MCF 10A (cell line): Measurements from ENCODE around the gene VPS39. TPM values are rescaled to one million over a fixed set of nuclear protein-coding genes. Genes with fewer than 3 reads are reported as not detected.

ENCODE experiments used
- BruUV-seq: library from RNA; stranded (reverse); fragments of 400-500 nt; replicated peaks from 2 replicates; lab custom pipeline; 2021; lab: Mats Ljungman, UMichigan
- CTCF ChIA-PET: fragments of 300-600 bp; sonication (Branson Sonifier 250); formaldehyde crosslinking; extraction: SDS; loops from one replicate; lab custom pipeline; 2021; ENCODE audit warnings: antibody characterized with exemption, inconsistent platforms; lab: Yijun Ruan, JAX
- POLR2A ChIA-PET: fragments of 300-600, 350-650 bp; sonication (Branson Sonifier 250); formaldehyde crosslinking; extraction: SDS; loops from one replicate; lab custom pipeline; 2020; ENCODE audit warnings: antibody characterized with exemption, inconsistent platforms; lab: Yijun Ruan, JAX
- DNase-seq: peaks from one replicate; pipeline ENCODE4 v3.0.0-alpha.2; 2018; ENCODE audit not compliant: unreplicated experiment
- H3K27ac Mint-ChIP-seq: one replicate; pipeline ENCODE4 v1.8.0; 2022; ENCODE audit warnings: mild to moderate bottlenecking, low read depth, mixed read lengths; ENCODE audit not compliant: unreplicated experiment
- H3K27me3 Mint-ChIP-seq: one replicate; pipeline ENCODE4 v1.8.0; 2022; ENCODE audit warnings: mixed read lengths; ENCODE audit not compliant: insufficient read depth, unreplicated experiment
- H3K36me3 Mint-ChIP-seq: one replicate; pipeline ENCODE4 v1.8.0; 2022; ENCODE audit warnings: mild to moderate bottlenecking, moderate library complexity, mixed read lengths; ENCODE audit not compliant: insufficient read depth, unreplicated experiment
- H3K4me1 Mint-ChIP-seq: one replicate; pipeline ENCODE4 v1.8.0; 2022; ENCODE audit warnings: mixed read lengths; ENCODE audit not compliant: insufficient read depth, unreplicated experiment
- H3K4me3 Mint-ChIP-seq: one replicate; pipeline ENCODE4 v1.8.0; 2022; ENCODE audit warnings: mild to moderate bottlenecking, moderate library complexity, mixed read lengths; ENCODE audit not compliant: unreplicated experiment
- H3K9me3 Mint-ChIP-seq: one replicate; pipeline ENCODE4 v1.8.0; 2022; ENCODE audit warnings: mixed read lengths; ENCODE audit not compliant: unreplicated experiment
- CTCF ChIP-seq: fragments of 200-600 bp; IDR thresholded peaks from one replicate; pipeline ENCODE4 v1.8.0; 2022; ENCODE audit warnings: antibody characterized with exemption, mild to moderate bottlenecking; ENCODE audit not compliant: unreplicated experiment
- intact Hi-C: fragments of 100-400 bp; cut with micrococcal nuclease; formaldehyde crosslinking; loops from 2 replicates; pipeline ENCODE4 v1.14.1; 2022
- total RNA-seq: library from RNA; stranded (reverse); gene quantifications from 2 replicates; pipeline ENCODE4 v1.2.3, GENCODE V29; 2022

VPS39 gene
- total RNA-seq, 1 experiment from 2014 or later = 47.1 TPM

DNA sequence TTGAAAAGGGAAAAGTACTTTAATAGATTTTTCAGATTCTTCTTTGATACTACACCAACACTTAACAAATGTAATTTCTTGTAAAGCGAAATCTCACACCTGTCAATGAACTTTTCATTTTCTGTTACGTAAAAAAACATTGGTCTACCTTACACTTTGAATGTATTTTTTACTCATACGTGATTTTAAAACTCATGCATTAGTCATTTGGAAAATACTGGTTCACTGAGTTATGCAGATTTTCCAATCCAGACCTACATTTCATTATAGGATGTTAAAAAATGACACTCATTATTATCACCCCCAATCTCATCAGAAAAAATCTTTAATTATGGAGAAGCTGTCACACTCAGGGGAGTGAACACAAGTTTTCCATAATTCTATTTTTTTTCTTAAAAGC lies 14.7 kb downstream of the VPS39 start:
- no peaks in the 10 kb centered on the region for H3K4me1 Mint-ChIP-seq
- H3K27me3 Mint-ChIP-seq = no peaks in the 10 kb centered on the region
- ChIA-PET CTCF (no interaction called here), POLR2A (interaction anchor here (0.6 to 3.6 kb wide), 4 partner anchors 9 to 888 kb away, joined by 3 to 17 read pairs (median 4); partner anchors contain the start of genes GANC, TMEM87A and VPS39)
- H3K9me3 Mint-ChIP-seq = no peaks in the 10 kb centered on the region
- no peak overlapping the region for H3K27ac Mint-ChIP-seq
- no peak overlapping the region for H3K4me3 Mint-ChIP-seq
- no TSS peak for BruUV-seq
- peaks cover 76% of the 10 kb centered on the region for H3K36me3 Mint-ChIP-seq
- DNase-seq = no peak
- intact Hi-C loops = no loop called here
- TF ChIP-seq CTCF = no peak

DNA sequence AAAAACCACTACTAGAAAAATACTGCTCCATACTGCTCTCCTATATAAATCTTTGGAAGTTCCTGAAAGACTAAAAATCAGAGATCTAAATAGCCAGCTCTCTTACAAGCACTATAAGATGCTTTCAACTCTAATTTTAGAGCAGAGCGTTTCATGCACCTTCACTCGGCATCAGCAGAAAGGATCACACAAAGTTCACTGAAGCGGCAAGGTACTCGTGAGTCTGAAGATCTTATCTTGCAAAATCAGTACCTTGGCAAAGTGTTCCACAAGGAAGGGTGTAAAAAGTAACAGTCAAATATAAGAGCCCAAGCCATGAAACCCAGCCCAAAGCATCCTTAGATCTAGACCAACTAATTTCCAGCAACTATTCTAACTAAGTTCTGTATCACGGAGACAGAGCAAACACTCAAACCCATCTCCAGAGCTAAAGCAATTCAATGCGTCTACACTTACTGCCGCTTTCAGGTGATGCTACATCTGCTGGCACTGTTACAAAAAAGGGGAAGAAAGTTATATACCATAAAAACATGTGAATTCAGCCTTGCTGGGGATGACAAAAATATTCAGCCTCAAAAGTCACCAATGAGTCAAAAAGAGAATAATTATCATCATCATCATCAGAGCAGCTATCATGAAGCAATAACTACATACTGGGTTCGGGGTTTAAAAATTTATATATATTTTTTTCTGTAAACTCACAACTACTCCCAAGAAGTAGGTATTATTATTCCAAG lies 16.3 kb downstream of the VPS39 start:
- Mint-ChIP-seq H3K9me3 (no peaks in the 10 kb centered on the region), H3K27ac (no peak overlapping the region), H3K36me3 (peaks cover 76% of the 10 kb centered on the region), H3K4me3 (no peak overlapping the region), H3K27me3 (no peaks in the 10 kb centered on the region), H3K4me1 (no peaks in the 10 kb centered on the region)
- DNase-seq = no peak
- intact Hi-C loops = no loop called here
- BruUV-seq = no TSS peak
- TF ChIP-seq CTCF = no peak
- ChIA-PET POLR2A (interaction anchor here (3.6 kb wide), 1 partner anchor 16 kb away, joined by 17 read pairs; the partner anchor contains the start of gene VPS39), CTCF (no interaction called here)

GRCh38 chr15:42190370-42190769 lies 17.7 kb downstream of the VPS39 start:
- Mint-ChIP-seq H3K27me3 (no peaks in the 10 kb centered on the region), H3K27ac (no peak overlapping the region), H3K4me3 (no peak overlapping the region), H3K9me3 (no peaks in the 10 kb centered on the region), H3K4me1 (no peaks in the 10 kb centered on the region), H3K36me3 (peaks cover 84% of the 10 kb centered on the region)
- no peak for TF ChIP-seq CTCF
- DNase-seq = no peak
- intact Hi-C loops = no loop called here
- POLR2A ChIA-PET = interaction anchor here (1.0 kb wide), 1 partner anchor 18 kb away, joined by 7 read pairs; the partner anchor contains the start of gene VPS39
- no TSS peak for BruUV-seq
- CTCF ChIA-PET = no interaction called here

DNA sequence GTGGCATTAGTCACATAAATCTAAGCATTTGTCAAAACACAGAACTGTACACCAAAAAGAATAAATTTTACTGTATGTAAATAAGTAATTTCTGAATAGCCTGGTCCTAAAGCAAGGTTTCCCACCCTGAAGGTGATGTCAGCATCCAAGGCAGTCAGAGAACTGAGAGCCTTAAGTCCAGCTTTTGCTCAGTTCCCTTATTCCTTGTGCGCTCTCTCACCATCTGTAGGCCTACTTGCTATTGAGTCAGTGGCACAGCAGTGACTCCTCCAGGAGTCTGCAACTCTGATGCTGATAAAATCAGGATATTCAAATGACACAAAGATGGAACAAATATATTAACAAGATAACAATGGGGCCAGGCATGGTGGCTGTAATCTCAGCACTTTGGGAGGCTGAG lies 22.3 kb downstream of the VPS39 start:
- no peak for TF ChIP-seq CTCF
- intact Hi-C loops = no loop called here
- ChIA-PET CTCF (no interaction called here), POLR2A (no interaction called here)
- Mint-ChIP-seq H3K4me3 (no peak overlapping the region), H3K9me3 (no peaks in the 10 kb centered on the region), H3K27ac (no peak overlapping the region), H3K27me3 (no peaks in the 10 kb centered on the region), H3K36me3 (peaks cover 88% of the 10 kb centered on the region), H3K4me1 (no peaks in the 10 kb centered on the region)
- BruUV-seq = no TSS peak
- no peak for DNase-seq
